Measurements from ENCODE around the gene PBX3. TPM values are rescaled to one million over a fixed set of nuclear protein-coding genes. Genes with fewer than 3 reads are reported as not detected.

The PBX3 gene
- total and polyA plus RNA-seq, 4 donors, result 7.3 to 18.9 (median 11.1) TPM

DNA sequence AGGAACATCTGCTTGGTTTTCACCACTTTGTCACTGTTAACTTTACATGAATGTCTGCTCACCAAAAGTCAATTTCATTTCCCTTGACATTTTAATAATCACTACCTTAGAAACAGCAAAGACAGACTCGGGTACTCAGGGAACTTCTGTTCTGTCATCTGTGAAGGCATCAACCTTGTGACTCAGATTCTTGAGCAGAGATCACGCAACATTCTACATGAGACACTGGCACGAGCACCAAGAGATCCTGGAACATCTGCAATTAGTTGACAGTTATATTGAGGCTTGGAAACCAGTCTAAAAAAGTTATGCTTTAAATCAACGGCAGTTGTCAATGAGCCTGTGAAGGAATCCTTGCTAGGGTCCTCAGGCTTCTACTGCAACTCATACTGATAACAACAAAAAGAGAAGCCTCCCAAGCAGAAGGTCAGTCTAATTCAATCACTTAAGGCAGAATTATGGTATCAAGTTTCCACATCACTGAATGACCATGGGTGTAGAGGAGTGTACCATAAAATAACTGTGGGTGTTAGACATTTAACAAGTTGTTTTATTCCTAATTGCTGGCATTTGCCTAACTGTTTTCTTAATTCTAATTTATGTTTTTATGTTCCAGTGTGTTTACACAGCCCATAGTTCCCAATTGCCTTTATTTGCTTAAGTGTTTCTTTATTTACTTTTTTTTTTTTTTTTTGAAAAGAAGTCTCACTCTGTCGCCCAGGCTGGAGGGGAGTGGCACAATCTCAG is 3.3 kb upstream of the PBX3 start:
- Histone ChIP-seq H3K36me3 (ENCODE audit: control insufficient read depth in 4 of 4, insufficient read depth in 3 of 4, low read depth in 1 of 4, low read length in 3 of 4) (no peaks in the 10 kb centered on the region), H3K27ac (ENCODE audit: low read depth in 1 of 2, low read length in 2 of 2) (no peak overlapping the region), H3K4me3 (ENCODE audit: low read depth in 1 of 3, low read length in 3 of 3) (no peak overlapping the region), H3K4me1 (ENCODE audit: control insufficient read depth in 4 of 4, insufficient read depth in 4 of 4, low read length in 3 of 4) (peaks cover 0 to 11% (median 7%) of the 10 kb centered on the region in 4 donors), H3K27me3 (ENCODE audit: control insufficient read depth in 4 of 4, insufficient read depth in 4 of 4, low read length in 3 of 4) (no peaks in the 10 kb centered on the region), H3K9me3 (ENCODE audit: control insufficient read depth in 4 of 4, low read length in 3 of 4) (no peaks in the 10 kb centered on the region), H3K9ac (ENCODE audit: low read depth in 1 of 2, low read length in 2 of 2) (no peak overlapping the region)
- TF ChIP-seq CTCF (IDR thresholded peaks at IDR 0.05; ENCODE audit: low read depth, low read length, missing input control), result no peak
- TF ChIP-seq HNF4G (IDR thresholded peaks at IDR 0.05), result no peak
- TF ChIP-seq RXRA (IDR thresholded peaks at IDR 0.05), result no peak
- no peak for TF ChIP-seq FOXA1 (IDR thresholded peaks at IDR 0.05)
- TF ChIP-seq FOXA2 (IDR thresholded peaks at IDR 0.05), result no peak
- TF ChIP-seq, protein P1, sequence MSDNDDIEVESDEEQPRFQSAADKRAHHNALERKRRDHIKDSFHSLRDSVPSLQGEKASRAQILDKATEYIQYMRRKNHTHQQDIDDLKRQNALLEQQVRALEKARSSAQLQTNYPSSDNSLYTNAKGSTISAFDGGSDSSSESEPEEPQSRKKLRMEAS (IDR thresholded peaks at IDR 0.05), result no peak
- no peak for TF ChIP-seq TAF1 (conservative IDR thresholded peaks at IDR 0.05)
- no peak for TF ChIP-seq YY1 (IDR thresholded peaks at IDR 0.05)
- TF ChIP-seq HNF4A (conservative IDR thresholded peaks at IDR 0.05), result no peak
- TF ChIP-seq NR2F2 (IDR thresholded peaks at IDR 0.05), result no peak
- TF ChIP-seq SP1 (IDR thresholded peaks at IDR 0.05), result no peak
- no peak for TF ChIP-seq JUND (IDR thresholded peaks at IDR 0.05)
- TF ChIP-seq, protein P2, sequence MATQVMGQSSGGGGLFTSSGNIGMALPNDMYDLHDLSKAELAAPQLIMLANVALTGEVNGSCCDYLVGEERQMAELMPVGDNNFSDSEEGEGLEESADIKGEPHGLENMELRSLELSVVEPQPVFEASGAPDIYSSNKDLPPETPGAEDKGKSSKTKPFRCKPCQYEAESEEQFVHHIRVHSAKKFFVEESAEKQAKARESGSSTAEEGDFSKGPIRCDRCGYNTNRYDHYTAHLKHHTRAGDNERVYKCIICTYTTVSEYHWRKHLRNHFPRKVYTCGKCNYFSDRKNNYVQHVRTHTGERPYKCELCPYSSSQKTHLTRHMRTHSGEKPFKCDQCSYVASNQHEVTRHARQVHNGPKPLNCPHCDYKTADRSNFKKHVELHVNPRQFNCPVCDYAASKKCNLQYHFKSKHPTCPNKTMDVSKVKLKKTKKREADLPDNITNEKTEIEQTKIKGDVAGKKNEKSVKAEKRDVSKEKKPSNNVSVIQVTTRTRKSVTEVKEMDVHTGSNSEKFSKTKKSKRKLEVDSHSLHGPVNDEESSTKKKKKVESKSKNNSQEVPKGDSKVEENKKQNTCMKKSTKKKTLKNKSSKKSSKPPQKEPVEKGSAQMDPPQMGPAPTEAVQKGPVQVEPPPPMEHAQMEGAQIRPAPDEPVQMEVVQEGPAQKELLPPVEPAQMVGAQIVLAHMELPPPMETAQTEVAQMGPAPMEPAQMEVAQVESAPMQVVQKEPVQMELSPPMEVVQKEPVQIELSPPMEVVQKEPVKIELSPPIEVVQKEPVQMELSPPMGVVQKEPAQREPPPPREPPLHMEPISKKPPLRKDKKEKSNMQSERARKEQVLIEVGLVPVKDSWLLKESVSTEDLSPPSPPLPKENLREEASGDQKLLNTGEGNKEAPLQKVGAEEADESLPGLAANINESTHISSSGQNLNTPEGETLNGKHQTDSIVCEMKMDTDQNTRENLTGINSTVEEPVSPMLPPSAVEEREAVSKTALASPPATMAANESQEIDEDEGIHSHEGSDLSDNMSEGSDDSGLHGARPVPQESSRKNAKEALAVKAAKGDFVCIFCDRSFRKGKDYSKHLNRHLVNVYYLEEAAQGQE (IDR thresholded peaks at IDR 0.05), result no peak
- no peak for TF ChIP-seq EGR1 (IDR thresholded peaks at IDR 0.05; ENCODE audit: low read depth in 2 of 2)
- TF ChIP-seq, protein P3, sequence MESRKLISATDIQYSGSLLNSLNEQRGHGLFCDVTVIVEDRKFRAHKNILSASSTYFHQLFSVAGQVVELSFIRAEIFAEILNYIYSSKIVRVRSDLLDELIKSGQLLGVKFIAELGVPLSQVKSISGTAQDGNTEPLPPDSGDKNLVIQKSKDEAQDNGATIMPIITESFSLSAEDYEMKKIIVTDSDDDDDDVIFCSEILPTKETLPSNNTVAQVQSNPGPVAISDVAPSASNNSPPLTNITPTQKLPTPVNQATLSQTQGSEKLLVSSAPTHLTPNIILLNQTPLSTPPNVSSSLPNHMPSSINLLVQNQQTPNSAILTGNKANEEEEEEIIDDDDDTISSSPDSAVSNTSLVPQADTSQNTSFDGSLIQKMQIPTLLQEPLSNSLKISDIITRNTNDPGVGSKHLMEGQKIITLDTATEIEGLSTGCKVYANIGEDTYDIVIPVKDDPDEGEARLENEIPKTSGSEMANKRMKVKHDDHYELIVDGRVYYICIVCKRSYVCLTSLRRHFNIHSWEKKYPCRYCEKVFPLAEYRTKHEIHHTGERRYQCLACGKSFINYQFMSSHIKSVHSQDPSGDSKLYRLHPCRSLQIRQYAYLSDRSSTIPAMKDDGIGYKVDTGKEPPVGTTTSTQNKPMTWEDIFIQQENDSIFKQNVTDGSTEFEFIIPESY (IDR thresholded peaks at IDR 0.05), result no peak
- TF ChIP-seq, protein P4, sequence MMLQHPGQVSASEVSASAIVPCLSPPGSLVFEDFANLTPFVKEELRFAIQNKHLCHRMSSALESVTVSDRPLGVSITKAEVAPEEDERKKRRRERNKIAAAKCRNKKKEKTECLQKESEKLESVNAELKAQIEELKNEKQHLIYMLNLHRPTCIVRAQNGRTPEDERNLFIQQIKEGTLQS (IDR thresholded peaks at IDR 0.05), result no peak
- no peak for TF ChIP-seq GABPA (IDR thresholded peaks at IDR 0.05 in 1 of 2, conservative IDR thresholded peaks at IDR 0.05 in 1 of 2)
- TF ChIP-seq RAD21 (IDR thresholded peaks at IDR 0.05), result no peak
- no peak for DNase-seq (ENCODE audit: low spot score)
- WGBS, result 73% methylated on average over 5 of the region's 5 CpGs
